Thyroid gland (tissue), 4 donors: ENCODE results near the gene C9orf78. TPM values are rescaled to one million over a fixed set of nuclear protein-coding genes. Genes with fewer than 3 reads are reported as not detected.

Experiments used
- DNase-seq, 2 donors: peaks; one replicate each; pipeline ENCODE4 v3.0.0-alpha.2; 2019
- H3K27ac ChIP-seq, 3 donors: fragments of 200-600 bp; sonication (generic); 1 replicate in 2 of 3; 2 replicates in 1 of 3; pipeline ENCODE4 v1.5.1; 2016 to 2019; ENCODE audit warnings: mild to moderate bottlenecking in 1 of 3, moderate library complexity in 1 of 3
- H3K27me3 ChIP-seq: fragments of 200-600 bp; sonication (generic); one replicate; pipeline ENCODE4 v1.5.1; 2019
- H3K36me3 ChIP-seq, 2 donors: fragments of 200-600 bp; sonication (generic); one replicate each; pipeline ENCODE4 v1.5.1; 2016 to 2019
- H3K4me1 ChIP-seq, 2 donors: fragments of 200-600 bp; sonication (generic); one replicate each; pipeline ENCODE4 v1.5.1; 2017 to 2019
- H3K4me3 ChIP-seq, 3 donors: fragments of 200-600 bp; sonication (generic); replicated peaks in 1 of 3; 1 replicate in 2 of 3; 2 replicates in 1 of 3; pipeline ENCODE4 v1.5.1; 2016; ENCODE audit warnings: mild to moderate bottlenecking in 1 of 3
- H3K9me3 ChIP-seq: fragments of 200-600 bp; sonication (generic); one replicate; pipeline ENCODE4 v1.5.1; 2017
- POLR2A ChIP-seq, 2 donors: fragments of 450-650 bp; IDR thresholded peaks; one replicate each; pipeline ENCODE4 v1.6.1; 2017; ENCODE audit warnings: antibody characterized with exemption in 2 of 2, mild to moderate bottlenecking in 2 of 2, moderate library complexity in 1 of 2
- WGBS, 2 donors: methylation state at CpG; one replicate each; pipeline ENCODE4 v1.1.5; 2017; 5-methylcytosine and 5-hydroxymethylcytosine counted together
- intact Hi-C: fragments of 100-400 bp; cut with DNase I; formaldehyde crosslinking; loops from one replicate; pipeline ENCODE4 v1.15.1; 2023
- total RNA-seq, 4 donors: library from RNA; depleted of rRNA; stranded (reverse); fragments of >200 nt; gene quantifications; one replicate each; pipeline ENCODE4 v1.2.3, GENCODE V29; 2016
- TF ChIP-seq, protein P1 (sequence below), 6 experiments: fragments of 200-600 bp in 3 of 6; fragments of 450-650 bp in 3 of 6; sonication (generic) in 3 of 6; IDR thresholded peaks; one replicate each; pipeline ENCODE4 v1.5.1; 2016 to 2019; ENCODE audit warnings: antibody characterized with exemption in 6 of 6, mild to moderate bottlenecking in 2 of 6, inconsistent platforms in 1 of 6, moderate library complexity in 1 of 6

Gene C9orf78
- total RNA-seq, 4 donors from 2014 or later, result 59.4 to 89.2 (median 81.4) TPM

DNA sequence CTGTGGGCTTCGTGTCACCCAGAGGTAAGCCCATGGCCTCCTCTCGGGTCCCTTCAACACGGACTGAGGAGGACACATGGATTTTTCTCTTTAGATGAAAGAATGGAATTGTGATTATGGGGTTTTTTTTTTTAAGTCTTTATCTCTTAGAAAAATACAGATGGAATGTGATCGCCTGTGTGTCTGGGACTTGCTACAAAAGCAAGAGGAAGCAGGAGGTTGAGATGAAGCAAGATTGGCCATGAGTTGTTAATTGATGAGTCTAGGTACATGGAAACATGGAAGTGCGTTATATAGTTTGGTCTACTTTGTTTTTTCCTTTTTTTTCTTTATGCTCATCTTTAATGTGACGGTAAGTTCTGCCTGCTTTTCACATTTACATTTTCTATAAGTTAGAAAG is 14.8 kb upstream of the C9orf78 start:
- H3K9me3 ChIP-seq, result no peaks in the 10 kb centered on the region
- H3K4me1 ChIP-seq, result peaks cover 31 to 51% of the 10 kb centered on the region in 2 donors
- peak overlapping the region; percentile 86 to 95 (median 94) for H3K27ac ChIP-seq
- WGBS, 2 donors, result 85 to 89% methylated on average over 6 of the region's 6 CpGs
- TF ChIP-seq POLR2A (IDR thresholded peaks at IDR 0.05), result no peak
- TF ChIP-seq, protein P1, sequence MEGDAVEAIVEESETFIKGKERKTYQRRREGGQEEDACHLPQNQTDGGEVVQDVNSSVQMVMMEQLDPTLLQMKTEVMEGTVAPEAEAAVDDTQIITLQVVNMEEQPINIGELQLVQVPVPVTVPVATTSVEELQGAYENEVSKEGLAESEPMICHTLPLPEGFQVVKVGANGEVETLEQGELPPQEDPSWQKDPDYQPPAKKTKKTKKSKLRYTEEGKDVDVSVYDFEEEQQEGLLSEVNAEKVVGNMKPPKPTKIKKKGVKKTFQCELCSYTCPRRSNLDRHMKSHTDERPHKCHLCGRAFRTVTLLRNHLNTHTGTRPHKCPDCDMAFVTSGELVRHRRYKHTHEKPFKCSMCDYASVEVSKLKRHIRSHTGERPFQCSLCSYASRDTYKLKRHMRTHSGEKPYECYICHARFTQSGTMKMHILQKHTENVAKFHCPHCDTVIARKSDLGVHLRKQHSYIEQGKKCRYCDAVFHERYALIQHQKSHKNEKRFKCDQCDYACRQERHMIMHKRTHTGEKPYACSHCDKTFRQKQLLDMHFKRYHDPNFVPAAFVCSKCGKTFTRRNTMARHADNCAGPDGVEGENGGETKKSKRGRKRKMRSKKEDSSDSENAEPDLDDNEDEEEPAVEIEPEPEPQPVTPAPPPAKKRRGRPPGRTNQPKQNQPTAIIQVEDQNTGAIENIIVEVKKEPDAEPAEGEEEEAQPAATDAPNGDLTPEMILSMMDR (IDR thresholded peaks at IDR 0.05), result no peak
- no peak for DNase-seq
- intact Hi-C loops, result no loop called here
- H3K36me3 ChIP-seq, result peaks cover 13 to 14% of the 10 kb centered on the region in 2 donors
- H3K4me3 ChIP-seq, result no peak overlapping the region
- no peaks in the 10 kb centered on the region for H3K27me3 ChIP-seq

DNA sequence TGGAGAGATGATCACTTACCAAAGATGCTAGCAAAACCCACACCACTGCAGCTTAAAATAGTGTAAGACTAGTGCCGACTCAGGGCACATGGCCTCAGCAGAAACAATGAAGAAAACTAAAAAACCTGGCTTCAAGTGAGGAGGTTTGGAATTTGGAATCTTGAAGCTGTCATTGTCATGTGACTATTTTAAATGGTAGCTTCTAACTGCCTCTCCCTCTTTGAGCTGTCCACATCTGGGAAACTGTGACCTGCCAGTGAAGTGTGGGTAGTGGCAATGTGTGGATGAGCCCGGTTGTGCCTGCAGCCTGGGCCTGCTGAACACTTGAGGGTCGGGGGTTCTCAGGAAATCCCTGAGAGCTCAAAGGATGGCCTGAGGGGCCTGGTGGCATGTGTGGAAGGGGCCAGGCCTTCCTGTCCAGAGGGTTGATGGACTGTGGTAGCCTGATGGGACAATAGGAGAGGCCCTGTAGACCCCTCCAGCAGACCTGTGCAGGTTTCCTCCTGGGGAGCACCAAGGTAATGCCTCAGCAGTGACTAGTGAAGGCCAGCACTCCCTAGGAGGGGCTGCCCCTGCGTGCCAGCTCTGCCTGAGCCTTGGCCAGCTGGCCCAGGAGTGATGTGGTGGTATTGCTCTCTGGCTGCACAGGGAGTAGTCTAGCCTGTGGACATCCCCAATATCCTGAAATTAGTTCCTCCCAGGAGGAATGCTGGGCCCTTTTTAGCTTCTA is 13.8 kb upstream of the C9orf78 start:
- Histone ChIP-seq H3K27ac (peak overlapping the region; percentile 86 to 95 (median 94)), H3K36me3 (peaks cover 13 to 14% of the 10 kb centered on the region in 2 donors), H3K4me3 (no peak overlapping the region), H3K27me3 (no peaks in the 10 kb centered on the region), H3K4me1 (peaks cover 38 to 54% of the 10 kb centered on the region in 2 donors), H3K9me3 (no peaks in the 10 kb centered on the region)
- DNase-seq, result no peak
- 51 to 82% methylated on average over 3 of the region's 4 CpGs for WGBS, 2 donors
- TF ChIP-seq, protein P1 (IDR thresholded peaks at IDR 0.05), result no peak
- TF ChIP-seq POLR2A (IDR thresholded peaks at IDR 0.05), result no peak
- intact Hi-C loops, result no loop called here

DNA sequence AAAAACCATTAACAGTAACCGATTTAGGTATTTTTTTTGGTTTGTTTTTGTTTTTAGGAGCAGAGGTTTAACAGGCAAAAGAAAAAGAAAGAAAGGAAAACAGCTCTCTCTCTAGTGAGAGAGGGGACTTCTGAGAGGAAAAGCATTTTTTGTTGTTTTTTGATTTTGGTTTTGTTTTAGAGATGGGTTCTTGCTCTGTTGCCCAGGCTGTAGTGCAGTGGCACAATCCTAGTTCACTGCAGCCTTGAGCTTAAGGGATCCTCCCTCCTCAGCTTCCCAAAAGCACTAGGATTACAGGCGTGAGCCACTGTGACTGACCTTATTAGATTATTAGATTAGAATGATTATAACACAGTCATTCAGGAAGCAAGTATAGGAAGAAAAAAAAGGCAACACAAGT is 10.3 kb upstream of the C9orf78 start:
- DNase-seq, result no peak
- peaks cover 20 to 25% of the 10 kb centered on the region in 2 donors for H3K4me1 ChIP-seq
- no peaks in the 10 kb centered on the region for H3K27me3 ChIP-seq
- WGBS, 2 donors, result 47 to 51% methylated on average over 2 of the region's 2 CpGs
- no peaks in the 10 kb centered on the region for H3K9me3 ChIP-seq
- intact Hi-C loops, result no loop called here
- TF ChIP-seq POLR2A (IDR thresholded peaks at IDR 0.05), result no peak
- TF ChIP-seq, protein P1 (IDR thresholded peaks at IDR 0.05), result no peak
- H3K4me3 ChIP-seq, result no peak overlapping the region
- H3K36me3 ChIP-seq, result no peaks in the 10 kb centered on the region
- H3K27ac ChIP-seq, result peak overlapping the region; percentile 47 to 64 (median 63)

DNA sequence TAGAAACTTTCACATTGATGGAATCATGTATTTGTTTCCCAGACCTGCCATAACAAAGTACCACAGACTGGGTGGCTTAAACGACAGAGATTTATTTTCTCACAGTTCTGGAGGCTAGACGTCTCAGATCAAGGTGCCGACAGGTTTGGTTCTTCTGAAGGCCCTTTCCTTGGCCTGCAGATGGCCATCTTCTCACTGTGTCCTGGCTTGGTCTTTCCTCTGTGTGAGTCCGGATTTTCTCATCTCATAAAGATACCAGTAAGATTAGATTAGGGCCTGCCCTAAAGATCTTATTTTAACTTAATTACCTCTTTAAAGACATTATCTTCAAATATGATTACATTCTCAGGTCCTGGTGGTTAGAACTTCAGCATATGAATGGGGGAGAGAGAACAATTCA is 6.0 kb upstream of the C9orf78 start:
- Histone ChIP-seq H3K27ac (no peak overlapping the region), H3K9me3 (no peaks in the 10 kb centered on the region), H3K4me3 (no peak overlapping the region), H3K36me3 (no peaks in the 10 kb centered on the region), H3K4me1 (peaks cover 27 to 47% of the 10 kb centered on the region in 2 donors), H3K27me3 (no peaks in the 10 kb centered on the region)
- TF ChIP-seq, protein P1 (IDR thresholded peaks at IDR 0.05), result no peak
- TF ChIP-seq POLR2A (IDR thresholded peaks at IDR 0.05), result no peak
- 83 to 85% methylated on average over 4 of the region's 4 CpGs for WGBS, 2 donors
- intact Hi-C loops, result no loop called here
- no peak for DNase-seq

DNA sequence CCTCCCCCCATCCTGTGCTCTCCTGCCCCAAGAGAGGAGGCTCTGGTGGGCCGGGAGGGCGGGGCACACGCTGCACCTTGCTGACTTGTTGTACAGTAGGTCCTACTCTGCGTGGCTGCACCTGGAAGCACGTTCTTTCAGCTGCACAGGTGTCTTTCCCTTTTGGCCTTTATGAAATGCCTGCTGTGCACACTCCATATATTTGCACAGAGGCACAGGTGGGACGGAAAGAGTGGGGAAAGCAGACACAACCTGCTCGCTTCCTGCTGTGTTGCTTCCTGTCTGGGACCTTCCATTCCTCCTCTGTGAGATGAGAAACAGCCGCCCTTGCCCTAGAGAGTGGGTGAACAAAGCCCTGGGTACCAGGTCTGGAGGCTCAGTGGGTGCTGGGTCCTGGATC is 5.0 kb upstream of the C9orf78 start:
- no peak overlapping the region for H3K4me3 ChIP-seq
- H3K27me3 ChIP-seq, result no peaks in the 10 kb centered on the region
- peak overlapping the region in 1 of 3 donors; percentile 21 for H3K27ac ChIP-seq
- TF ChIP-seq, protein P1 (IDR thresholded peaks at IDR 0.05), result no peak
- TF ChIP-seq POLR2A (IDR thresholded peaks at IDR 0.05), result no peak
- intact Hi-C loops, result no loop called here
- no peaks in the 10 kb centered on the region for H3K36me3 ChIP-seq
- no peaks in the 10 kb centered on the region for H3K9me3 ChIP-seq
- 62 to 90% methylated on average over 3 to 8 of the region's 8 CpGs for WGBS, 2 donors
- DNase-seq, result no peak
- peaks cover 23 to 40% of the 10 kb centered on the region in 2 donors for H3K4me1 ChIP-seq
